ENCODE data around the gene CPT1B.

The CPT1B gene

GRCh38 chr22:50612168-50612527, 33.9 kb upstream of the CPT1B start:
- Histone ChIP-seq H3K36me3 (ENCODE audit: low read depth) (no peaks in the 10 kb centered on the region), H3K27ac (ENCODE audit: poor library complexity, severe bottlenecking) (no peak overlapping the region), H3K27me3 (ENCODE audit: insufficient read depth, poor library complexity, severe bottlenecking) (peaks cover 3% of the 10 kb centered on the region), H3K4me1 (ENCODE audit: insufficient read depth, poor library complexity, severe bottlenecking) (no peaks in the 10 kb centered on the region), H3K4me3 (ENCODE audit: severe bottlenecking) (no peak overlapping the region), H3K9me3 (ENCODE audit: severe bottlenecking) (no peaks in the 10 kb centered on the region)
- no peak for DNase-seq (ENCODE audit: low spot score)
- no peak for ATAC-seq (ENCODE audit: low read depth)
- TF ChIP-seq CTCF (IDR thresholded peaks at IDR 0.05; ENCODE audit: poor library complexity, severe bottlenecking), result no peak

- no peak overlapping the region for H3K4me3 ChIP-seq (ENCODE audit: severe bottlenecking)
- peaks cover 3% of the 10 kb centered on the region for H3K27me3 ChIP-seq (ENCODE audit: insufficient read depth, poor library complexity, severe bottlenecking)
- H3K9me3 ChIP-seq (ENCODE audit: severe bottlenecking), result no peaks in the 10 kb centered on the region
- TF ChIP-seq CTCF (IDR thresholded peaks at IDR 0.05; ENCODE audit: poor library complexity, severe bottlenecking), result no peak
- no peak for ATAC-seq (ENCODE audit: low read depth)
- no peak for DNase-seq (ENCODE audit: low spot score)
- H3K4me1 ChIP-seq (ENCODE audit: insufficient read depth, poor library complexity, severe bottlenecking), result no peaks in the 10 kb centered on the region
- no peak overlapping the region for H3K27ac ChIP-seq (ENCODE audit: poor library complexity, severe bottlenecking)
- H3K36me3 ChIP-seq (ENCODE audit: low read depth), result no peaks in the 10 kb centered on the region
Observed at GRCh38 chr22:50611341-50612060, 33.3 kb upstream of the CPT1B start.

GRCh38 chr22:50610581-50610980, 32.4 kb upstream of the CPT1B start:
- Histone ChIP-seq H3K27me3 (ENCODE audit: insufficient read depth, poor library complexity, severe bottlenecking) (peaks cover 3% of the 10 kb centered on the region), H3K27ac (ENCODE audit: poor library complexity, severe bottlenecking) (no peak overlapping the region), H3K4me1 (ENCODE audit: insufficient read depth, poor library complexity, severe bottlenecking) (no peaks in the 10 kb centered on the region), H3K4me3 (ENCODE audit: severe bottlenecking) (no peak overlapping the region), H3K9me3 (ENCODE audit: severe bottlenecking) (no peaks in the 10 kb centered on the region), H3K36me3 (ENCODE audit: low read depth) (no peaks in the 10 kb centered on the region)
- ATAC-seq (ENCODE audit: low read depth) (no peak), DNase-seq (ENCODE audit: low spot score) (no peak)
- no peak for TF ChIP-seq CTCF (IDR thresholded peaks at IDR 0.05; ENCODE audit: poor library complexity, severe bottlenecking)

- no peaks in the 10 kb centered on the region for H3K36me3 ChIP-seq (ENCODE audit: low read depth)
- no peak for DNase-seq (ENCODE audit: low spot score)
- no peak overlapping the region for H3K4me3 ChIP-seq (ENCODE audit: severe bottlenecking)
- peaks cover 3% of the 10 kb centered on the region for H3K27me3 ChIP-seq (ENCODE audit: insufficient read depth, poor library complexity, severe bottlenecking)
- no peaks in the 10 kb centered on the region for H3K4me1 ChIP-seq (ENCODE audit: insufficient read depth, poor library complexity, severe bottlenecking)
- H3K27ac ChIP-seq (ENCODE audit: poor library complexity, severe bottlenecking), result no peak overlapping the region
- H3K9me3 ChIP-seq (ENCODE audit: severe bottlenecking), result no peaks in the 10 kb centered on the region
- no peak for TF ChIP-seq CTCF (IDR thresholded peaks at IDR 0.05; ENCODE audit: poor library complexity, severe bottlenecking)
- ATAC-seq (ENCODE audit: low read depth), result no peak
Observed at GRCh38 chr22:50610041-50610451, 31.8 kb upstream of the CPT1B start.

GRCh38 chr22:50609599-50609998, 31.4 kb upstream of the CPT1B start:
- ATAC-seq (ENCODE audit: low read depth) (no peak), DNase-seq (ENCODE audit: low spot score) (no peak)
- TF ChIP-seq CTCF (IDR thresholded peaks at IDR 0.05; ENCODE audit: poor library complexity, severe bottlenecking), result no peak
- H3K9me3 ChIP-seq (ENCODE audit: severe bottlenecking), result no peaks in the 10 kb centered on the region
- no peaks in the 10 kb centered on the region for H3K36me3 ChIP-seq (ENCODE audit: low read depth)
- peaks cover 3% of the 10 kb centered on the region for H3K27me3 ChIP-seq (ENCODE audit: insufficient read depth, poor library complexity, severe bottlenecking)
- no peak overlapping the region for H3K27ac ChIP-seq (ENCODE audit: poor library complexity, severe bottlenecking)
- no peak overlapping the region for H3K4me3 ChIP-seq (ENCODE audit: severe bottlenecking)
- no peaks in the 10 kb centered on the region for H3K4me1 ChIP-seq (ENCODE audit: insufficient read depth, poor library complexity, severe bottlenecking)

Measured in RWPE2 (cell line).